Osteoblast (primary cell): ENCODE results near the gene ATG4D. TPM values are rescaled to one million over a fixed set of nuclear protein-coding genes. Genes with fewer than 3 reads are reported as not detected.

Experiments used
- DNase-seq: peaks from one replicate; pipeline ENCODE4 v3.0.0; 2011; ENCODE audit warnings: low spot score, mixed read lengths; ENCODE audit not compliant: insufficient read length; ENCODE audit errors: missing footprints
- H2AFZ ChIP-seq: 2 replicates; pipeline ENCODE4 v1.6.0; 2011; ENCODE audit warnings: mild to moderate bottlenecking, low read length
- H3K27ac ChIP-seq: 2 replicates; pipeline ENCODE4 v1.5.1; 2011; ENCODE audit warnings: mild to moderate bottlenecking, low read depth, low read length, moderate library complexity
- H3K27me3 ChIP-seq: 2 replicates; pipeline ENCODE4 v1.6.0; 2012; ENCODE audit warnings: mild to moderate bottlenecking, control low read depth, inconsistent platforms, low read length, moderate library complexity; ENCODE audit not compliant: insufficient read depth
- H3K36me3 ChIP-seq: 2 replicates; pipeline ENCODE4 v1.5.1; 2011; ENCODE audit warnings: mild to moderate bottlenecking, low read length, control low read depth, moderate library complexity; ENCODE audit not compliant: insufficient read depth
- H3K4me1 ChIP-seq: 2 replicates; pipeline ENCODE4 v1.5.1; 2011; ENCODE audit warnings: mild to moderate bottlenecking, low read length, control low read depth, moderate library complexity; ENCODE audit not compliant: insufficient read depth
- H3K4me2 ChIP-seq: 2 replicates; pipeline ENCODE4 v1.6.0; 2011; ENCODE audit warnings: mild to moderate bottlenecking, low read length; ENCODE audit not compliant: insufficient read depth
- H3K4me3 ChIP-seq: fragments of 200-600 bp; sonication (generic); 3 replicates; pipeline ENCODE4 v1.5.1; 2012; ENCODE audit warnings: mild to moderate bottlenecking, low read length, inconsistent platforms; ENCODE audit not compliant: insufficient read depth
- H3K79me2 ChIP-seq: 2 replicates; pipeline ENCODE4 v1.6.0; 2012; ENCODE audit warnings: mild to moderate bottlenecking, low read length, control low read depth, inconsistent platforms; ENCODE audit not compliant: insufficient read depth
- H3K9me3 ChIP-seq: 2 replicates; pipeline ENCODE4 v1.5.1; 2011; ENCODE audit warnings: low read depth, low read length, control low read depth
- H4K20me1 ChIP-seq: 2 replicates; pipeline ENCODE4 v1.6.0; 2012; ENCODE audit warnings: mild to moderate bottlenecking, low read length, control low read depth; ENCODE audit not compliant: insufficient read depth
- total RNA-seq: library from RNA; depleted of rRNA; stranded (reverse); fragments of >200 nt; gene quantifications from 2 replicates; pipeline ENCODE4 v1.2.3, GENCODE V29; 2012
- TF ChIP-seq, protein P1 (sequence below): IDR thresholded peaks from 2 replicates; pipeline ENCODE4 v1.5.1; 2011; ENCODE audit warnings: mild to moderate bottlenecking, low read depth, low read length, moderate library complexity; ENCODE audit errors: extremely low read depth

ATG4D gene
- total RNA-seq, 1 donor: 11.6 TPM

- Histone ChIP-seq H2AFZ (no peak overlapping the region), H3K9me3 (no peaks in the 10 kb centered on the region), H3K36me3 (no peaks in the 10 kb centered on the region), H3K27me3 (peaks cover 17% of the 10 kb centered on the region), H3K4me3 (no peak overlapping the region), H3K4me1 (peaks cover 18% of the 10 kb centered on the region), H3K79me2 (no peaks in the 10 kb centered on the region), H3K4me2 (no peak overlapping the region), H3K27ac (no peak overlapping the region), H4K20me1 (no peaks in the 10 kb centered on the region)
- TF ChIP-seq, protein P1, sequence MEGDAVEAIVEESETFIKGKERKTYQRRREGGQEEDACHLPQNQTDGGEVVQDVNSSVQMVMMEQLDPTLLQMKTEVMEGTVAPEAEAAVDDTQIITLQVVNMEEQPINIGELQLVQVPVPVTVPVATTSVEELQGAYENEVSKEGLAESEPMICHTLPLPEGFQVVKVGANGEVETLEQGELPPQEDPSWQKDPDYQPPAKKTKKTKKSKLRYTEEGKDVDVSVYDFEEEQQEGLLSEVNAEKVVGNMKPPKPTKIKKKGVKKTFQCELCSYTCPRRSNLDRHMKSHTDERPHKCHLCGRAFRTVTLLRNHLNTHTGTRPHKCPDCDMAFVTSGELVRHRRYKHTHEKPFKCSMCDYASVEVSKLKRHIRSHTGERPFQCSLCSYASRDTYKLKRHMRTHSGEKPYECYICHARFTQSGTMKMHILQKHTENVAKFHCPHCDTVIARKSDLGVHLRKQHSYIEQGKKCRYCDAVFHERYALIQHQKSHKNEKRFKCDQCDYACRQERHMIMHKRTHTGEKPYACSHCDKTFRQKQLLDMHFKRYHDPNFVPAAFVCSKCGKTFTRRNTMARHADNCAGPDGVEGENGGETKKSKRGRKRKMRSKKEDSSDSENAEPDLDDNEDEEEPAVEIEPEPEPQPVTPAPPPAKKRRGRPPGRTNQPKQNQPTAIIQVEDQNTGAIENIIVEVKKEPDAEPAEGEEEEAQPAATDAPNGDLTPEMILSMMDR: no peak
- peak; percentile 81 for DNase-seq
Observed at GRCh38 chr19:10520652-10521318, 22.9 kb upstream of the ATG4D start.

DNA sequence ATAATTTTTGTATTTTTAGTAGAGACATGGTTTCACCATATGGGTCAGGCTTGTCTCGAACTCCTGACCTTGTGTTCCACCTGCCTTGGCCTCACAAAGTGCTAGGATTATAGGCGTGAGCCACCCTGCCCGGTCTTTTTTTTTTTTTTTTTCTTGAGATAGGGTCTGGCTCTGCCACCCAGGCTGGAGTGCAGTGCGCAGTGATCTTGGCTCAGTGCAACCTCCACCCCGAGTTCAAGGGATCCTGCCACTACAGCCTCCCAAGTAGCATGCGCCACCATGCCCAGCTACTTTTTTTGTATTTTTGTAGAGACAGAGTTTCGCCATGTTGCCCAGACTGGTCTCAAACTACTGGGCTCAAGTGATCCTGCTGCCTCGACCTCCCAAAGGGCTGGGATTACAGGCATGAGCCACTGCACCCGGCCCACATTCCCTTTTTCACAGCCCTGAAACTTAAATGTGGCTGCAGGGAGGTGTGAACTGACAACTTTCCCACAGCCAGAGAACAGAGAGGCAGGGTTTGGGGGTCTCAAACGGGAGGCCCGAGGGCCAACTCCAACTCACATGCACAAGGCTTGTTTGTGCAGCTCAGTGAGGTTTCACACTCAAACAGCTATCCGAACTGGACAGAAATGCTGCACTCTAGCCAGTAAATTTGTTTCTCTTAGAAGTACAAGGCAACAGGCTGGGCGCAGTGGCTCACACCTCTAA, 22.1 kb upstream of the ATG4D start:
- TF ChIP-seq, protein P1: no peak
- no peaks in the 10 kb centered on the region for H3K9me3 ChIP-seq
- no peak overlapping the region for H3K27ac ChIP-seq
- H3K4me2 ChIP-seq: no peak overlapping the region
- H3K27me3 ChIP-seq: peaks cover 17% of the 10 kb centered on the region
- no peaks in the 10 kb centered on the region for H3K36me3 ChIP-seq
- DNase-seq: peak; percentile 6
- no peaks in the 10 kb centered on the region for H4K20me1 ChIP-seq
- no peak overlapping the region for H3K4me3 ChIP-seq
- H3K4me1 ChIP-seq: peaks cover 17% of the 10 kb centered on the region
- no peak overlapping the region for H2AFZ ChIP-seq
- no peaks in the 10 kb centered on the region for H3K79me2 ChIP-seq

DNA sequence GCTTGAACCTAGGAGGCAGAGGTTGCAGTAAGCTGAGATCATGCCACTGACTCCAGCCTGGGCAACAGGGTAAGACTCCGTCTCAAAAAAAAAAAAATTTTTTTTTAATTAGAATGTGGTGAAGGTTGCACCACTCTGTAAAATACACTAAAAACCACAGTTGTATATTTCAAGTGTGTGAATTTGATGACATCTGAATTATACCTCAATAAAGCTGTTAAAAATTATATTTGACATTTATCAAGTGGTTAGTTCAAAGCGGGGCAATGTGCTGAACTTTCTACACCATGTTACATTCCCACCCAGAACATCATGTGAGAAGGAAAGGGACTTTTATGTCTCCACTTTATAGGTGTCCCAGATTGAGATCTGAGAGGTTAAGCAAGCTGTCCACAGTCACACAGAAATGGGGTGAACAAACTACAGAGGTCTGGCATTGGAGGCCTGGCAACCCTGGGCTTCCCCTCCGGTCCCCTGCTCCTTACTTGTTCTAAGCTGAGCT, 20.5 kb upstream of the ATG4D start:
- no peak overlapping the region for H3K27ac ChIP-seq
- no peak for DNase-seq

More for the DNA sequence above, 20.5 kb upstream of the ATG4D start:
- peaks cover 3% of the 10 kb centered on the region for H3K4me1 ChIP-seq
- TF ChIP-seq, protein P1: no peak
- H2AFZ ChIP-seq: no peak overlapping the region
- H3K4me2 ChIP-seq: no peak overlapping the region
- H3K27me3 ChIP-seq: peaks cover 17% of the 10 kb centered on the region
- H4K20me1 ChIP-seq: no peaks in the 10 kb centered on the region
- H3K36me3 ChIP-seq: no peaks in the 10 kb centered on the region
- no peaks in the 10 kb centered on the region for H3K9me3 ChIP-seq
- no peak overlapping the region for H3K4me3 ChIP-seq
- no peaks in the 10 kb centered on the region for H3K79me2 ChIP-seq
